Activated CD4-positive, alpha-beta T cell treated with anti-CD3 and anti-CD28 coated beads for 4 hours (primary cell): Measurements from ENCODE around the gene LMCD1.

Experiments used
- DNase-seq, 2 donors: peaks; one replicate each; pipeline ENCODE4 v3.0.0-alpha.2; 2020

LMCD1 gene, protein sequence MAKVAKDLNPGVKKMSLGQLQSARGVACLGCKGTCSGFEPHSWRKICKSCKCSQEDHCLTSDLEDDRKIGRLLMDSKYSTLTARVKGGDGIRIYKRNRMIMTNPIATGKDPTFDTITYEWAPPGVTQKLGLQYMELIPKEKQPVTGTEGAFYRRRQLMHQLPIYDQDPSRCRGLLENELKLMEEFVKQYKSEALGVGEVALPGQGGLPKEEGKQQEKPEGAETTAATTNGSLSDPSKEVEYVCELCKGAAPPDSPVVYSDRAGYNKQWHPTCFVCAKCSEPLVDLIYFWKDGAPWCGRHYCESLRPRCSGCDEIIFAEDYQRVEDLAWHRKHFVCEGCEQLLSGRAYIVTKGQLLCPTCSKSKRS

DNA sequence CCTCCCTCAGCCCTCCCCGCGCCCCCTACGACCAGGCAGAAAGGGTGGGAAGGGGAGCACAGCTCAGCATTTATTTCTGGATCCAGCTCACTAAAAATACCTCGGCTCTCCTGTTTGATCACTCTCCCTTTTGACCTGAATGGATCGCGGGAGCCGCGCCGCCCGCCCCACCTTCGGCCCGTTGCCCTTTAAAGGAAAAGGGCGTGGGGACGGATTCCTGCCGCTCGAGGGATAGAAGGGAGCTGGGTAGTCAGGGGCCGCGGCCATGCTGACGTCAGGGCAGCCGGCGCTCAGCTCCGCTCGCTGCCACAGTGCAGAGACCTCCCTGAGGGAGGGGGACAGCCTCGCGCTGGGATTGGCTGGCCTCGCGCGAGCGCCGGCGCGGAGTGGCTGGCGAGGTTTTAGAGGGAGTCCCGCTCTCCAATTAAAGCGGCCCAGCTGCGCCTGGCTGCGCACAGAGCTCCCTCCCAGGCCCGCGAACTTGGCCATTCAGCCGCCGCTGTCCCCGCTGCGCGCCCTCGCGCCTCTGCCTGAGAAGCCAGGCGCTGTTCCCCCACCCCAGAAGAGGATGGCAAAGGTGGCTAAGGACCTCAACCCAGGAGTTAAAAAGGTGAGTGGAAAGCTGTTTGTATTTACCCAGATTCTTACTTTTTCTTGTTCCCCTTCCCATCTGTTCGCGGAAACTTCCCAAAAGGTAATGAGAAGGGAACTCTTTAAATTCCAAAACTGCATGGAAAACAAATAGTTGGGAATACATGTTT is at the start of gene LMCD1:
LMCD1 (plus strand) TSS at position 453 of the 761 bp plus-strand sequence; CDS start at position 569, 116 bp downstream.
- DNase-seq, result peak; percentile 66 to 67

DNA sequence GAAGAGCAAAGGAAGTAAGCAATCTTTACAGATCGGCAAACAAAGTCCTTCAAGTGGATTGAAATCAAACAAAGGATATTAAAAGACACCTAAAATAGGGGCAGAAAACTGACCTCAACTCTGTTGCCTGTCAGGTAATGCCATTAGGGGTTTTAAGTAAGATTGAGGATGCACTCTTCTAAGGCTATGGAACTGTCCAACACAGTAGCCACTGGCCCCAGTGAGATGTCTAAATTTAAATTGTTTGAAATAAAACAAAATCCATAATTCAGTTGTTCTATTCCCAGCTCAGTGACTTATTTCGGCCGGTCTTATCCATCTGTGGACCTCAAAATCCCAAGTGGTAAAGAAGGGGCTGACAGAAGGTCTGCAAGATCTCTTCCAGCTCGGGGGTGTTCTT is 49.5 kb upstream of the LMCD1 start:
- DNase-seq, result no peak

DNA sequence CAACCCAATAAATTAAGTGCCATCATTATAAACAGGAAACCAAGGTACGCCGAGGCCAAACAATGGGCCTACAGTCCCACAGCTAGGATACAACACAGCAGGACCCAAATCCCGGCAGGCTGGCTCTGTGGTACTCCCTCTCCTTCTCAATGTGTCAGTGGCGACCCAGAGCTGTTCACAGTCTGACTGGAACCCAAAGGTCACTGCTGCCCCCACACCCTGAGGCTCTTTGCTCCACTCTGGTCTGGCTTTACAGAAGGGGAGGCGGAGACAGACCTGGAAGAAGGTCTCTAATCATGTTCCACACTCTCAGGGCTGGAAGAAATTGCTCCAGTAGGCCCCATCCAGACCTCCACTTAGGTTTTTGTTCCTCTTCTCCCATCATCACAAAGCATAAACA is 48.5 kb upstream of the LMCD1 start:
- DNase-seq, result no peak

DNA sequence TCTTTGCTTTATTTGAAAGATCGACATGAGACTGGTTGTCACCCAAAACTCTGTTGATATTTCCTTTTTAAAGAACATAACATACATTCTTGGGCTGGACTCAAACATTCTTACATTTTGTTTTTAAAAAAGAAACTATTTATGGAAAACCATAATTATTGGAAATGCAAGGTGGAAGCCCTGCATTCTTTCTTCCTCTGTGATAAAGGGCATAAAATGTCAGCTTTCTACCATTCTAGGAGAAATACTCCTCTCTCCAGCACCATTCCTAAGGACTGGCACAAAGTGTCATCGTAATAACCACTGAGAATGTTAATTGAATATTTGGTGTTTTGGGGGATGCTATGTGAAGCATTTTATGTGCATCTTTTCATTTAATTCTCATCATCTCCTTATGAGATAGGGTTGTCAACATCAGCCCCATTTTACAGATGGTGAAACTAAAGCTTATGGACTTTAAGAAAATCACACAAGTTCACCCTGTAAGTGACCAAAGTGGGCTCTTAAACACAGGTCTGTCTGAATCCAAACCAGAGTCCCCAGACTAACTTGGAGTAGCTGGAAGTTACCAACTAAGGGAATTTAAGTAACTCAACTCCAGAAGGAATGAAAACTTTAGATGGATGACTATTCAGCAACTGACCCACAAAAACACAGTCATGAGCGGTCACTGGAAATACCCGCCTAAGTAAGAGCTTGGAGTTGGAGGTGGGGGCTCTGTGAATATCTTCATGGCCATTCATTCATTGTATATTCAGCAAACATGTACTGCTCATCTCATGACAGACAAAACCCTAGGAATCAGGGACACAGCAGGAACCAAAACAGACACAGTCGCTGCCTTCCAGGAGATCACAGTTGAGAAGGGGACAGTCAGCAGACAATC is 45.9 kb upstream of the LMCD1 start:
- DNase-seq, result no peak

DNA sequence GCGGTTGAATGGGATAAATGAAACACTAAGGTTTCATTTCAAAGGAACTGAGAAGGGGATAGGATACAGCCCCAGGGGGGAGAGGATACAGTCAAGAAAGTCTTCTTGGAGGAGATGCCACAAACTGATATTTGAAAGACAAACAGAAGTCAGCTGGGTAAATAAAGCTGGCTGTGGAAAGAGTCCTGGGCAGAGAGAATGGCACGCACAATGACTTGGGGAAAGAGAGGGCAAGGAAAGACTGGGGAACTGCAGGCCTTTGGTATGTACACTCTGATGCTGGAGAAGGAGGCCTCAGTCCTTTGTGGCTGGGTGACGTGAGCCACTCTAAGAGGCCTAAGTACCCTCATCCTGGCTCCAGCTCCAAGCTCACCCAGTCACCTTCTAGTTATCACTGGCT is 45.2 kb upstream of the LMCD1 start:
- DNase-seq, result no peak

DNA sequence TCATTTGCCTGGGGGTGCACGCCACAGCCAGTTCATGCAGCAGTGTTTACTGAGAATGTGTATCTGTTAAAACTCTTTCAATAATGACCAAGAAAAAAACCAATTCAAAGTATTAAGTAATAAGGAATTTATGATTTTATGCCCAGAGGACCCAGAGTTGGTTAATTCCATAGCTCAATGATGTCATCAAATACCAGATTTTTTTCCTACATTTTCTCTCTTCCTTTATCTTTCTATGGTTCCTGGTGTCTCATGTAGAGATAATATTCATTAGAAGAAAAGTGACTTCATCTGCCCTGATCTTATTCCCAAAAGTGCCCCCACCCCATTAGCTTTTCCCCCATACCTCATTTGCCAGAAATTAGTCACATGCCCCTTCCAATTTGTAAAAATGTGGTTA is 44.6 kb upstream of the LMCD1 start:
- DNase-seq, result no peak

DNA sequence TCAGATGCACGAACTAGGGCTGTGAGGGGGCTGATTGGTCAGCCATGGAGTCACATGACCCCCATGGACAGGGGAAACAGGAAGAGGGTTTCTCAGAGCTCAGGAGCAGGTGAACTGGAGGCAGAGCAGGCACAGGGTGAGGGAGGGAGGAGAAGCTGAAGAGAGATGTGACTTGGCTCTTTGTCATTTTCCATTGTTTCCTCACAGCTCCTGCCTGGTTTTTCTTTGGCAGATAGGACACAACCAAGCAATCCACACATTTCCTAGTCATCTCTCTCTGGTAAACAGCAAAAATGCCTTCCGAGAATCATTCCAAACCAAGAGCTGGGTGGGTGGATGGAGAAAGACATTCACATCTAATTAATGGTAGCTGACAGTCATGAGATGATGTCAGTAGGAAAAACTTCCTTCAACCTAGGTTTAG is 43.4 kb upstream of the LMCD1 start:
- DNase-seq, result no peak

DNA sequence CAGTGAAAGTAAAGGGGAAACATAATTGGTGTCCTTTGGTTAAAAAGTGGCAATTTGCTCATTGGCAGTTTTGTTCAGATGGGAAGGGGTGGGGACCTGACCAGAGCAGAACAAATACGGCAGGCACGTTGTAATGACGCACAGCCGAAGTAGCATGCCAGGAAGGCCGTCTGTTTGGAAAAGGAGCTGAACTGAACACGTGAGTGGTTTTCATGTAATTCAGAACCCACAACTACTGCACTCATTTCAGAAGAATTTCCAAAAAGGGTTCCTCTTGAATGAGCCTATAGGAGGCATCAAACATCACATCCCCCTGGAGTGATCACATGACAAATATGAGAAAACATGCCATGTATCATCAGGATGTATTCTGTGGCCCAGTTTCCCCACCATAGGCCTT is 42.9 kb upstream of the LMCD1 start:
- DNase-seq, result no peak

DNA sequence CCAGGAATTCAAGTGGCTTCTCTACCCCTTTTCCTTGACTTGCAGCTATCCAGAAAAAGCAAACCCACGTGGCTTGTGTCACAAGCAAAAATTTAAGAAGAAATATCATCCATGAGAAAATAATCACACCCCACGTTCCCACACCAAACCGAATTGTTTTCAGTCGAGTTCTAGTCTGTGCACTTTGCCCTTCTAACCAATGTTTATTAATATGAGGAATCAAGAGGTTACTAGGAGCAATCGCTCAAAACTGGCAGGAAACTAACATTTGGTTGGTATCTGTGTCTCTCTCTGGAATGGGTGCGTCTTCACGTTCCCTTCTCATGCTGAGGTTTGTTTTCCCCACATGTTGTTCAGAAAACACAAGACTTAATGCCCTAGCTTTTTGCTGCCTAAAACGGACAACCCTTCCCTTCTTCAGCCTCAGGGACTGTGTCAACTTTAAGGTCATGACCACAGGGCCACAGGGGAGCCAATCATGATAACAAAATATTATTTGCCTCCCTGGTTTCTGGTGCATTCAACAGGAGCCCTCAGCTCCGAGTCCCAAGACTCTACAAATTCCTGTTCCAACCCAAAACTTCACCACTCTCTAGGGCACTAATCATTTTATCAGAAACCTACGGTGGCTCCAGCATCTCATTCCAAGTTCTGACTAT is 41.4 kb upstream of the LMCD1 start:
- DNase-seq, result no peak

DNA sequence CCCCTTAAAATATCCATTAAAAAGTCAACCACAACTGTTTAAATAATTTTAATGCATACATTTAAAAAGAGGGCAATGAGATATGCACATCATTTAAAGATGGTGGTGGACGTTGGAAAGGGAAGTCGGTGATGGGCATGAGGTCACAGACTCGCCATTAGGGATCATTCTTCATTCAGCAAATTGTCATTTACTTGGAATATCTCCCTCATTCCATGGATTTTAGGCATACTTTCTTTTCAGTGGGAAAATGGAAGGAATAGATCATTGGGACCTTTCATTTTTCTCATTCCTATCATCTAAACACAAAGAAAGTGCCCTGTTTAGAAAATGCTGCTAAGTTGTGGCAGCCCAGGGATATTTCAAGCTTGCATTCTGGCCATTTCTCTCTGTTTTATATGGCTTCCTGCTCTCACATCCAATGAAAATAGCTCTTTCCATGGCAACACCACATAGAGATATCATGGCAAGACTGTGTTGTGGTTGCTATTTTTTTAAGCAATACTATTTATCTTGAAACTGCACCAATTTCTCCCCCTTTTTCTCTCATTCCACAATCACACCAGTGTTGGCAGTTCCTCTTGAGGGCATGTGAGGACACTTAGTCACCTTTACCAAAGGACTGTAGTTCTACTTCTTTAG is 40.7 kb upstream of the LMCD1 start:
- DNase-seq, result no peak

DNA sequence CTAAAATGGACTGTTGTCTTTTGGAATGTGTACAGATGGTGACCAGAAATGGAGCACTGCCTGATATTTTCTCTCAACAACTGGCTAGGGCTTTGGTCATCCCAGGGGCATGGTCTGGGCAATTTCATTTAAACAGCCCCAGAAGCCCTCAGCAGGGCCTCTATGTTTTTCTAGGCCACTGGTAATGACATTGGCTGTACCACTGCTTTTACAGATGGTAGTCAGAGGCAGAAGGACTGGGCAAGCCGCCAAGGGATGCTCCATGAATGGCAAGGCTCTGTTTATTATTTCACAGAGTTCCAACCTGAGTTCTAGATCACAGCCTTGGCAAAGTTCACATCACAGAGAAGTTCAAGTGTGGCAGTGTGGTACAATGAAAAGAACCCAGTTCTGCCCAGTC is 37.0 kb upstream of the LMCD1 start:
- no peak for DNase-seq

DNA sequence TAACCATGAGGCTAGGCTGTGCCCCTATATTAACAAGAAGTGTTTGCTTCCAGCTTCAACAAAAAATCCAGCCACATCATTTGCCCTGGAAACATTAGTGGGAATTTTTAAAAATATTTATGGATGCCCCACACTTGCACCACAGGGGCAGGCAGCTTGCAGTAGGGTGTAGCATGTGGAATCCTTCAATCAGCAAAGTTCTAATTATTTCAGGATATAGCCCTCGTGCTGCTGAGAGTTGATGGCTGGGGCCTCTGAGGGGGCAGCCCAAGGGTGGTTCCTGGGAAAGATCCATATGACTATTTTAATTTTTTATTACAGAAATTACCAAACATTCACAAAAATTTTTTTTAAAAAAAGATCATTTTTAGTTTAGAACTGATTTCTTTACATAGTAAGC is 35.1 kb upstream of the LMCD1 start:
- no peak for DNase-seq

DNA sequence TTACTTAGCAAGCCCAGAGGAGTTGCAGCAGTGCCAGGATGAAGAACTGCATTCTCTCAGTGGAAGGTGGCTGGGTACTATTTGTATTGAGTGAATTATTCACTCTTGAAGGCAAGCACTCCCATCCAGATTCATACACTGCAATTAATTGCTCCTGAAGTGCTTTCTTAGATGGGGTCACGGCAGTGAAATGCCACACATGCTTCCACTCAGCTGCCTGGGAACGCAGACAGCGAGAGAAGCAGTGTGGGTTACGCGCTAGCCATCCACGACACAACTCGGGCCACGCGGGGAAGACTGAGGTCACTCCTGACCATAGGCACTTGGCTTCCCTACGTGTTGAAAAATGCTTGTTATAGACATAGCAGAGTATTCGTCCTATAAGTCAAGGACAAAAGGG is 30.8 kb upstream of the LMCD1 start:
- no peak for DNase-seq

DNA sequence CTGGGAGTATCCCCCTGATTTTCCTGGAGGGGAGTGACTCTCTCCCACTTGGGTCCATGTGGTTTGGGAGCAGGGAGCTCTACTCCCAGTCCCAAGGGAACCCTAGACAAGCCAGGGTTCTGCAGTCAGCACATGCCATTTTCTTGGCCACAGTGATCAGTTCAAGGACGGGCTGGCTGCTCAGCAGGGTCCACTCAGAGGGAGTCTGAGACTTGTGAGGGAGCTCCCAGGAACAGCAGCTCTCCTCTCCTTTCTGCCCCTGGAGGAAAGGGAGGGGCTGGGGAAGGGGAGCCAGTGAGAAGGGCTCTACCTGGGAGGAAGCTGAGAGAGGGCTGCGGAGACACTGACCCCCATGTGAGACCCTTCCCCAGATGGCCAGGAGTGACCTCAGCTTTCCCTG is 29.1 kb upstream of the LMCD1 start:
- DNase-seq, result no peak

DNA sequence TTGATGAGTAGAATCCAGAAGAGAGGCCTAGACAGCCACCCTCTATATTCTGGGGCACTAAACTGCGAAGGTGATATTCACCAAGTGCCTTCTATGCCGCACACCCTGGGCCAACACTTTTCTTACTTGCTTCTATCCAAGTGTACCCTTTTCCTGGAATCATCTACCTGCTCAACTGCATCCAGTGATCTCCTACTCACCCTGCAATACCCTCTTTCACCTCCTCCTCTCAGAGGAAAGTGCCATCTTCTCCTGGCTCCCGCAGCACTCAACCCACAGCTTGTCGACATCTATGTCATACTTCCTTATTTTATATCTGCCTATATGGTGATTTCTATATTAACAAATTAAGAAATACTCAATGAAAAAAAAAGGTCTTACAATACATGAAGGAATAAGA is 28.6 kb upstream of the LMCD1 start:
- DNase-seq, result no peak

DNA sequence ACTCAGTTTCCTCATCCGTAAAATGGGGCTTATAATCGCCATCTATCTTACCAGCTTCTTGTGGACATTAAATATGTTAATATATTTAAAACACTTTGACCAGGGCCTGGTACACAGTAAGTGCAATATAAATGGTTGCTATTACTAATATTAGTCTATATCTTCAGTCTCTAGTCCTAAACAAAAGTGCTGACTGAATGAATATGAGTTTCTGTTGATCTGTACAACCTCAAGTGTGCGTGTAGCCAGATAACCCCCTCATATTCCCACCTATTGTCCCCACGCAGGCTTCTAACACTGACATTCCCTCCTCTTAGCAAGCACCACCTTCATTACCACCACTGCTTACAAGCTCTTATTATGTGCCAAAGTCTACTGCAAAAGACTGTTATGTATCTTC is 27.6 kb upstream of the LMCD1 start:
- DNase-seq, result no peak

DNA sequence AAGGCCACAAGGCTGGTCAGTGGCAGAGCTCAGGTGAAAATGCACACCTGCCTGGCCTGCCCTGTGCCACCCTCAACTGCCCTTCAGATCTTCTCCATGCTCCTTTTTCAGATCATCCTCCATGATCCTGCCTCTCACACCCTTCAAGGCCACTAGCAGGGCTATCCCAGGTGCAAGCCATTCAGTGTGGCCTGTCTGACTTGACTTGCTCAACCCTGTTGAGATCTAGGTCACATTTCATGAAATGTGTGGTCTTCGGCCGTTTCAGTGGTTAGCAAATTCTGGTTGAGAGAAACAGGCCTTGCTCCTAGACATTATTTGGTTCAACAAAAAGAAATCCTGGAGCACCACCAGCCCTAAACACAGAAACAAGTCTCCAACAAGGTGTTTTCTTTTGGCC is 26.6 kb upstream of the LMCD1 start:
- DNase-seq, result no peak

DNA sequence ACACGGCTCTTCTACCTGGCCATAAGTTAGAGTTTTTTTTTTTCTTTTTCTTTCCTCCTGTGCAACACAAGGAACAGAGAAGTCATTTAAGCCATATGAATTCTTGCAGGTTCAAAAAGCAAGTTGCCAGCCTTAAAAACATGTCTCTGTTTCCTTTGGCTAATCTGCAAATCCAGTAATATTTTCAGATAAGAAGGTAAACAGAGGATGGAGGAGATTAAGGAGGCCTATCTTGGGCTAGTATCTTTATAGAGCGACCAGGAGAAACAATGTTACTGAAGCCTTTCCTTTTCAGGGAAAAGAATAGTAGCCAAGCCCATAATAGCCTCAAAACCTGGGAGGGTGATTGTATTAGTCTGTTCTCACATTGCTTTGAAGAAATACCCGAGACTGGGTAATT is 20.9 kb upstream of the LMCD1 start:
- no peak for DNase-seq

DNA sequence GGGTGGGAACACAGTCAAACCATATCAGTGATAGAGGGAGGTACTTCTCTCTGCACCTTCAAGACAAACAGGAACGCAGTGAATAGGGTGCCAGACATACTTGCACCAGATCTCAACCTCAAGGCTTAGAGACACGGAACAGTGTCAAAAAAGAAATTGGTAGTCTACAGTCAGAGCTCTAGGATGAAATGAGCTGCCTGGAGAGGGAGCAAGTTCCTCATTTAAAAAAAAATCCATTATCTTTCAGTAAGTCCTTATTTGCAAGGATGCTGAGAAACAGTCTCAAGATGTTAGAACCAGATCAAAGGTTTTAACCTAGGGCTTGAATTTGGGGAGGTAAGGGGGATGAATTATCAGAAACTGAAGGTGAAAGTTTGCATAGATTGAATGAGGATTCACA is 20.2 kb upstream of the LMCD1 start:
- no peak for DNase-seq

DNA sequence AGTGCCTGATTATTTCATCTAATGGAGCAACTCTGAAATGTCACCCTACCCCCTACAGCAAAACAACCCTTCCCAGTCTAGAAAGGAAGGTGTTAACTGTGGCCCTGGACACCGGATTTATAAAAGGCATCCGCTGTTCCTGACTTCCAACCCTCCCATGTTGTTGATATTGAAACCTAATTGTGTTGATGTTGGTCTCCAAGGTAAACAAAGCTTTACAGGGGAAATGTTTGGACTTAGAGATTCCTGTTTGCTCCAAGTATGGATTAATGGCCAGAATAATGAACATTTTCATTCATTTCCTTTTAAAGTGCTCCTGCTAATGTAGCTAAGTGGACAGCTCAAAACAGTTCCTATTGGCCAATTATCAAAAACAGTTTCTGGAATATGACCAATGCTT is 19.4 kb upstream of the LMCD1 start:
- DNase-seq, result no peak

DNA sequence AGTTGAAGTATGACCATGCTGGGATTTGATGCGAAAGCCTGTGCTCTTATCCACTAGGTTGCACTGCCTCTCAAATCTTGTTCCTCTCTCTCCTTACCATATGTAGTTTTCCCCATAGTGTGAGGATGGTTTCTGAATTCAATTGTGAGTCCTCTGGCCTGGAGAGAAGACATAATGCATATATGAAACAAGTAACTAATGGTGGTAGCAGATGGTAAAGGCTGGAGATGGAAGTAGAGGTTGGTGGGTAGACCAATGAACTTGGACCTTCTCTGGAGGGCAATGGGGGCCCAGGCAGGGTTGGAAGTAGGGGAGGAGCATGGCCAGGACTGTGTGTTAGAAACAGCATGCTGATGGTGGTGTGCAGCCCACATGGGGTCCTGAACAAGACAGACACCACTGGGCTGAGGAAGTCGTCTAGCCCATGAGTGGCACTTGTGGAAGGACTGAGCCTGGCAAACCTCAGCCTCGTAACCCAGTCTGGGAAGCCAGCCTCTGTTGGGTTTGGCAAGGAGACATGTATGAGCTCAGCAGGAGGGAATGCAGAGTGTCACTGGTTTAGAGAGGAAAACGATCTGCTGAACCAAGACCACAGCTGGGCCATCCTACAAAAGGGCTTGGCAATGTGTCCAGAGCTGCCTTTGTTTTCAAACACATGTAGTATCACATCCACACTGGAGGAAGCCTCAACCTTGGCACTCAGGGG is 18.5 kb upstream of the LMCD1 start:
- no peak for DNase-seq
